Naive B cell (primary cell): ENCODE measurements around the gene NFIB. TPM values are rescaled to one million over a fixed set of nuclear protein-coding genes. Genes with fewer than 3 reads are reported as not detected.

Source experiments
- ATAC-seq, 2 donors: fragments of 150-1000 bp; cut with Tn5 transposase; 2 replicates each; pipeline ENCODE4 v1.10.0; 2021; ENCODE audit warnings: low read depth in 2 of 2, mild to moderate bottlenecking in 2 of 2, moderate library complexity in 2 of 2
- DNase-seq: peaks from one replicate; pipeline ENCODE4 v3.0.0; 2022
- H3K27ac Mint-ChIP-seq, 6 donors: one replicate each; pipeline ENCODE4 v1.8.0; 2020 to 2022; ENCODE audit warnings: mild to moderate bottlenecking in 6 of 6, mixed read lengths in 6 of 6, moderate library complexity in 5 of 6, inconsistent platforms in 2 of 6
- H3K27me3 Mint-ChIP-seq, 3 donors: one replicate each; pipeline ENCODE4 v1.8.0; 2021 to 2022; ENCODE audit warnings: mixed read lengths in 3 of 3, mild to moderate bottlenecking in 1 of 3
- H3K36me3 Mint-ChIP-seq, 2 donors: one replicate each; pipeline ENCODE4 v1.8.0; 2020 to 2022; ENCODE audit warnings: mixed read lengths in 2 of 2, inconsistent platforms in 1 of 2, mild to moderate bottlenecking in 1 of 2
- H3K4me1 Mint-ChIP-seq, 3 donors: one replicate each; pipeline ENCODE4 v1.8.0; 2020 to 2022; ENCODE audit warnings: mixed read lengths in 3 of 3, inconsistent platforms in 1 of 3, mild to moderate bottlenecking in 1 of 3, moderate library complexity in 1 of 3
- H3K4me3 Mint-ChIP-seq, 8 donors: one replicate each; pipeline ENCODE4 v1.8.0; 2020 to 2022; ENCODE audit warnings: mild to moderate bottlenecking in 8 of 8, mixed read lengths in 8 of 8, moderate library complexity in 8 of 8, inconsistent platforms in 2 of 8
- H3K9me3 Mint-ChIP-seq, 7 donors: one replicate each; pipeline ENCODE4 v1.8.0; 2020 to 2022; ENCODE audit warnings: mixed read lengths in 7 of 7, mild to moderate bottlenecking in 5 of 7, inconsistent platforms in 2 of 7, moderate library complexity in 1 of 7
- polyA plus RNA-seq, 6 donors: library from polyadenylated mRNA; unstranded; fragments of 300-500 nt; fragmentation: Illumina TruSeq; gene quantifications; one replicate each; pipeline ENCODE4 v1.2.3, GENCODE V29; 2021; ENCODE audit warnings: low read depth in 6 of 6

NFIB gene
- polyA plus RNA-seq, 6 donors from 2014 or later, result 0.31 to 0.69 (median 0.41) TPM; not detected in 3

GRCh38 chr9:14323083-14323971 is 9.4 kb upstream of the NFIB start:
- ATAC-seq (no peak), DNase-seq (no peak)
- Mint-ChIP-seq H3K9me3 (peaks cover 0 to 6% (median 0%) of the 10 kb centered on the region in 7 donors), H3K4me1 (peaks cover 11 to 15% (median 12%) of the 10 kb centered on the region in 3 donors), H3K27ac (peak overlapping the region in 1 of 6 donors; percentile 16), H3K27me3 (peaks cover 28 to 44% (median 31%) of the 10 kb centered on the region in 3 donors), H3K4me3 (peak overlapping the region; percentile 84 to 94 (median 85)), H3K36me3 (peaks cover 0 to 8% of the 10 kb centered on the region in 2 donors)

GRCh38 chr9:14322211-14323082 is 8.5 kb upstream of the NFIB start:
- Mint-ChIP-seq H3K27me3 (peaks cover 30 to 44% (median 34%) of the 10 kb centered on the region in 3 donors), H3K4me1 (peaks cover 11 to 16% (median 15%) of the 10 kb centered on the region in 3 donors), H3K9me3 (peaks cover 0 to 10% (median 2%) of the 10 kb centered on the region in 7 donors), H3K27ac (peak overlapping the region in 3 of 6 donors; percentile 42 to 62 (median 59)), H3K4me3 (peak overlapping the region; percentile 84 to 94 (median 88)), H3K36me3 (peaks cover 0 to 8% of the 10 kb centered on the region in 2 donors)
- ATAC-seq, result peak; percentile 83
- DNase-seq, result peak; percentile 54

- H3K36me3 Mint-ChIP-seq, result peaks cover 0 to 8% of the 10 kb centered on the region in 2 donors
- peak overlapping the region; percentile 84 to 94 (median 87) for H3K4me3 Mint-ChIP-seq
- H3K9me3 Mint-ChIP-seq, result peaks cover 3 to 18% (median 4%) of the 10 kb centered on the region in 7 donors
- H3K4me1 Mint-ChIP-seq, result peaks cover 11 to 22% (median 15%) of the 10 kb centered on the region in 3 donors
- H3K27me3 Mint-ChIP-seq, result peaks cover 31 to 47% (median 39%) of the 10 kb centered on the region in 3 donors
- no peak overlapping the region for H3K27ac Mint-ChIP-seq
- ATAC-seq (no peak), DNase-seq (no peak)
Measured at GRCh38 chr9:14321517-14322130, 7.7 kb upstream of the NFIB start.

GRCh38 chr9:14320271-14321181 is 6.6 kb upstream of the NFIB start:
- Mint-ChIP-seq H3K4me3 (peak overlapping the region; percentile 0 to 89 (median 66)), H3K36me3 (peaks cover 0 to 16% of the 10 kb centered on the region in 2 donors), H3K27me3 (peaks cover 42 to 57% (median 46%) of the 10 kb centered on the region in 3 donors), H3K27ac (peak overlapping the region in 1 of 6 donors; percentile 25), H3K9me3 (peaks cover 3 to 21% (median 4%) of the 10 kb centered on the region in 7 donors), H3K4me1 (peaks cover 17 to 24% (median 20%) of the 10 kb centered on the region in 3 donors)
- DNase-seq, result no peak
- ATAC-seq, result no peak

- peaks cover 50 to 66% (median 50%) of the 10 kb centered on the region in 3 donors for H3K27me3 Mint-ChIP-seq
- no peak for DNase-seq
- no peak for ATAC-seq
- H3K9me3 Mint-ChIP-seq, result peaks cover 3 to 21% (median 6%) of the 10 kb centered on the region in 7 donors
- peaks cover 24 to 31% (median 27%) of the 10 kb centered on the region in 3 donors for H3K4me1 Mint-ChIP-seq
- no peak overlapping the region for H3K4me3 Mint-ChIP-seq
- H3K36me3 Mint-ChIP-seq, result peaks cover 0 to 16% of the 10 kb centered on the region in 2 donors
- no peak overlapping the region for H3K27ac Mint-ChIP-seq
Measured at GRCh38 chr9:14318934-14319580, 5.1 kb upstream of the NFIB start.

GRCh38 chr9:14318361-14318760 is 4.4 kb upstream of the NFIB start:
- Mint-ChIP-seq H3K9me3 (peaks cover 3 to 21% (median 6%) of the 10 kb centered on the region in 7 donors), H3K4me1 (peaks cover 28 to 35% (median 32%) of the 10 kb centered on the region in 3 donors), H3K36me3 (peaks cover 0 to 16% of the 10 kb centered on the region in 2 donors), H3K27ac (no peak overlapping the region), H3K4me3 (peak overlapping the region in 1 of 8 donors; percentile 61), H3K27me3 (peaks cover 53 to 71% (median 57%) of the 10 kb centered on the region in 3 donors)
- DNase-seq (no peak), ATAC-seq (no peak)

GRCh38 chr9:14317667-14318320 is 3.9 kb upstream of the NFIB start:
- Mint-ChIP-seq H3K36me3 (peaks cover 0 to 16% of the 10 kb centered on the region in 2 donors), H3K4me1 (peaks cover 26 to 33% (median 28%) of the 10 kb centered on the region in 3 donors), H3K27ac (no peak overlapping the region), H3K4me3 (peak overlapping the region in 3 of 8 donors; percentile 15 to 61 (median 56)), H3K27me3 (peaks cover 57 to 69% (median 60%) of the 10 kb centered on the region in 3 donors), H3K9me3 (peaks cover 2 to 18% (median 5%) of the 10 kb centered on the region in 7 donors)
- ATAC-seq (no peak), DNase-seq (no peak)

GRCh38 chr9:14316602-14317300 is 2.8 kb upstream of the NFIB start:
- Mint-ChIP-seq H3K27me3 (peaks cover 66 to 73% (median 67%) of the 10 kb centered on the region in 3 donors), H3K4me1 (peaks cover 20 to 32% (median 21%) of the 10 kb centered on the region in 3 donors), H3K36me3 (peaks cover 0 to 16% of the 10 kb centered on the region in 2 donors), H3K4me3 (peak overlapping the region in 7 of 8 donors; percentile 35 to 90 (median 63)), H3K9me3 (peaks cover 2 to 22% (median 7%) of the 10 kb centered on the region in 7 donors), H3K27ac (no peak overlapping the region)
- no peak for DNase-seq
- no peak for ATAC-seq

- Mint-ChIP-seq H3K4me3 (peak overlapping the region; percentile 37 to 90 (median 81)), H3K9me3 (peaks cover 2 to 19% (median 7%) of the 10 kb centered on the region in 7 donors), H3K36me3 (peaks cover 0 to 12% of the 10 kb centered on the region in 2 donors), H3K27ac (peak overlapping the region in 1 of 6 donors; percentile 79), H3K4me1 (peaks cover 17 to 29% (median 20%) of the 10 kb centered on the region in 3 donors), H3K27me3 (peaks cover 62 to 69% (median 66%) of the 10 kb centered on the region in 3 donors)
- DNase-seq (no peak), ATAC-seq (no peak)
Measured at GRCh38 chr9:14315875-14316601, 2.1 kb upstream of the NFIB start.
